Stimulated activated CD8-positive, alpha-beta memory T cell treated with anti-CD3 and anti-CD28 coated beads, Interleukin-12 subunit alpha, Interleukin-12 subunit beta, amount 100 ng/mL, for 24 hours (primary cell): ENCODE results near the gene RERE.

ENCODE experiments used
- DNase-seq: peaks from one replicate; pipeline ENCODE4 v3.0.0-alpha.2; 2020; ENCODE audit errors: extremely low read depth

RERE gene

GRCh38 chr1:8363767-8364301, 453.6 kb downstream of the RERE start:
- no peak for DNase-seq

- DNase-seq: no peak
Observed at GRCh38 chr1:8363186-8363766, 454.2 kb downstream of the RERE start.

GRCh38 chr1:8362701-8363101, 454.7 kb downstream of the RERE start:
- DNase-seq: no peak

- no peak for DNase-seq
Observed at GRCh38 chr1:8361198-8361849, 456.1 kb downstream of the RERE start.

- DNase-seq: no peak
Observed at GRCh38 chr1:8360493-8361197, 456.8 kb downstream of the RERE start.

- DNase-seq: no peak
Observed at GRCh38 chr1:8359617-8360481, 457.6 kb downstream of the RERE start.

GRCh38 chr1:8358897-8359616, 458.4 kb downstream of the RERE start:
- DNase-seq: no peak

GRCh38 chr1:8358241-8358896, 459.1 kb downstream of the RERE start:
- DNase-seq: no peak

GRCh38 chr1:8357329-8358101, 459.9 kb downstream of the RERE start:
- no peak for DNase-seq

GRCh38 chr1:8356256-8357209, 460.9 kb downstream of the RERE start:
- DNase-seq: no peak

- no peak for DNase-seq
Observed at GRCh38 chr1:8355439-8356255, 461.8 kb downstream of the RERE start.

GRCh38 chr1:8354038-8354437, 463.4 kb downstream of the RERE start:
- DNase-seq: no peak

GRCh38 chr1:8352886-8353785, 464.3 kb downstream of the RERE start:
- DNase-seq: no peak

- no peak for DNase-seq
Observed at GRCh38 chr1:8352471-8352845, 465.0 kb downstream of the RERE start.

GRCh38 chr1:8351693-8352470, 465.6 kb downstream of the RERE start:
- DNase-seq: no peak
